ENCODE results near the gene AKR1B15. TPM values are rescaled to one million over a fixed set of nuclear protein-coding genes. Genes with fewer than 3 reads are reported as not detected.
A peak's percentile ranks its signal among the peaks of the same experiment; 100 is the strongest.

Gene AKR1B15
- total RNA-seq, 2 donors from 2014 or later, result 0.52 TPM; not detected in 1

- WGBS, 2 donors, result 46 to 54% methylated on average over 8 of the region's 8 CpGs
- Histone ChIP-seq H3K4me1 (peaks cover 5% of the 10 kb centered on the region), H3K9me3 (no peaks in the 10 kb centered on the region), H3K27ac (no peak overlapping the region), H3K4me3 (no peak overlapping the region), H3K36me3 (replicated peaks in 1 of 2; ENCODE audit: insufficient read depth in 1 of 2, low read depth in 2 of 2) (no peaks in the 10 kb centered on the region), H3K27me3 (no peaks in the 10 kb centered on the region)
- TF ChIP-seq CTCF (IDR thresholded peaks at IDR 0.05) (no peak), POLR2A (IDR thresholded peaks at IDR 0.05) (no peak)
- intact Hi-C loops (cut with DNase I), result no loop called here
- DNase-seq (no peak), ATAC-seq (no peak)
Measured at GRCh38 chr7:134542195-134542771, 6.6 kb upstream of the AKR1B15 start.

GRCh38 chr7:134545380-134545779 is 3.5 kb upstream of the AKR1B15 start:
- no peaks in the 10 kb centered on the region for H3K9me3 ChIP-seq
- peaks cover 5% of the 10 kb centered on the region for H3K4me1 ChIP-seq
- TF ChIP-seq CTCF (IDR thresholded peaks at IDR 0.05), result no peak
- no peak for TF ChIP-seq POLR2A (IDR thresholded peaks at IDR 0.05)
- no peak for ATAC-seq
- no peak for DNase-seq
- intact Hi-C loops (cut with DNase I), result no loop called here
- no peaks in the 10 kb centered on the region for H3K27me3 ChIP-seq
- no peak overlapping the region for H3K27ac ChIP-seq
- no peak overlapping the region for H3K4me3 ChIP-seq
- 62 to 70% methylated on average over 4 of the region's 4 CpGs for WGBS, 2 donors
- no peaks in the 10 kb centered on the region for H3K36me3 ChIP-seq (replicated peaks in 1 of 2; ENCODE audit: insufficient read depth in 1 of 2, low read depth in 2 of 2)

GRCh38 chr7:134545918-134546317 is 3.0 kb upstream of the AKR1B15 start:
- H3K4me3 ChIP-seq, result no peak overlapping the region
- no peak for DNase-seq
- no peaks in the 10 kb centered on the region for H3K36me3 ChIP-seq (replicated peaks in 1 of 2; ENCODE audit: insufficient read depth in 1 of 2, low read depth in 2 of 2)
- peaks cover 5% of the 10 kb centered on the region for H3K4me1 ChIP-seq
- 81 to 83% methylated on average over 3 of the region's 3 CpGs for WGBS, 2 donors
- intact Hi-C loops (cut with DNase I), result no loop called here
- no peaks in the 10 kb centered on the region for H3K9me3 ChIP-seq
- ATAC-seq, result no peak
- no peaks in the 10 kb centered on the region for H3K27me3 ChIP-seq
- TF ChIP-seq CTCF (IDR thresholded peaks at IDR 0.05) (no peak), POLR2A (IDR thresholded peaks at IDR 0.05) (no peak)
- H3K27ac ChIP-seq, result no peak overlapping the region

- ATAC-seq (no peak), DNase-seq (no peak)
- TF ChIP-seq CTCF (IDR thresholded peaks at IDR 0.05), result no peak
- Histone ChIP-seq H3K4me1 (peaks cover 5% of the 10 kb centered on the region), H3K27ac (no peak overlapping the region), H3K27me3 (no peaks in the 10 kb centered on the region), H3K9me3 (no peaks in the 10 kb centered on the region), H3K4me3 (no peak overlapping the region), H3K36me3 (replicated peaks in 1 of 2; ENCODE audit: insufficient read depth in 1 of 2, low read depth in 2 of 2) (no peaks in the 10 kb centered on the region)
- intact Hi-C loops (cut with DNase I), result no loop called here
- 0% methylated on average over 1 of the region's 1 CpG for WGBS, 2 donors
Measured at GRCh38 chr7:134546955-134547354, 2.0 kb upstream of the AKR1B15 start.

- intact Hi-C loops (cut with DNase I), result no loop called here
- TF ChIP-seq CTCF (IDR thresholded peaks at IDR 0.05) (peak; percentile 68 to 92 (median 82)), POLR2A (IDR thresholded peaks at IDR 0.05) (no peak)
- peak overlapping the region in 3 of 4 donors; percentile 9 to 42 (median 31) for H3K27ac ChIP-seq
Measured at GRCh38 chr7:134547397-134548054, 1.4 kb upstream of the AKR1B15 start.

More at GRCh38 chr7:134547397-134548054, 1.4 kb upstream of the AKR1B15 start:
- Histone ChIP-seq H3K9me3 (no peaks in the 10 kb centered on the region), H3K27me3 (no peaks in the 10 kb centered on the region), H3K4me3 (no peak overlapping the region), H3K4me1 (peaks cover 5% of the 10 kb centered on the region), H3K36me3 (replicated peaks in 1 of 2; ENCODE audit: insufficient read depth in 1 of 2, low read depth in 2 of 2) (no peaks in the 10 kb centered on the region)
- WGBS, 2 donors, result 5 to 7% methylated on average over 16 of the region's 16 CpGs
- peak; percentile 74 to 86 (median 78) for DNase-seq
- peak; percentile 95 for ATAC-seq
